Stimulated activated naive CD8-positive, alpha-beta T cell treated with anti-CD3 and anti-CD28 coated beads, Interleukin-15, Interleukin-2, amounts not matched to agents 100 ng/mL and 50 ng/mL, for 24 hours (primary cell): ENCODE data around the gene ARHGAP33.
A peak's percentile ranks its signal among the peaks of the same experiment; 100 is the strongest.

ENCODE experiments used
- H3K27ac Mint-ChIP-seq: one replicate; pipeline ENCODE4 v1.8.0; 2021; ENCODE audit warnings: mild to moderate bottlenecking, mixed read lengths
- H3K27me3 Mint-ChIP-seq: one replicate; pipeline ENCODE4 v1.8.0; 2021; ENCODE audit warnings: mixed read lengths
- H3K36me3 Mint-ChIP-seq: one replicate; pipeline ENCODE4 v1.8.0; 2021; ENCODE audit warnings: low read depth, mixed read lengths
- H3K4me1 Mint-ChIP-seq: one replicate; pipeline ENCODE4 v1.8.0; 2021; ENCODE audit warnings: low read depth, mixed read lengths
- H3K4me3 Mint-ChIP-seq: one replicate; pipeline ENCODE4 v1.8.0; 2021; ENCODE audit warnings: mild to moderate bottlenecking, mixed read lengths
- H3K9me3 Mint-ChIP-seq: one replicate; pipeline ENCODE4 v1.8.0; 2021; ENCODE audit warnings: mixed read lengths

Gene ARHGAP33, protein sequence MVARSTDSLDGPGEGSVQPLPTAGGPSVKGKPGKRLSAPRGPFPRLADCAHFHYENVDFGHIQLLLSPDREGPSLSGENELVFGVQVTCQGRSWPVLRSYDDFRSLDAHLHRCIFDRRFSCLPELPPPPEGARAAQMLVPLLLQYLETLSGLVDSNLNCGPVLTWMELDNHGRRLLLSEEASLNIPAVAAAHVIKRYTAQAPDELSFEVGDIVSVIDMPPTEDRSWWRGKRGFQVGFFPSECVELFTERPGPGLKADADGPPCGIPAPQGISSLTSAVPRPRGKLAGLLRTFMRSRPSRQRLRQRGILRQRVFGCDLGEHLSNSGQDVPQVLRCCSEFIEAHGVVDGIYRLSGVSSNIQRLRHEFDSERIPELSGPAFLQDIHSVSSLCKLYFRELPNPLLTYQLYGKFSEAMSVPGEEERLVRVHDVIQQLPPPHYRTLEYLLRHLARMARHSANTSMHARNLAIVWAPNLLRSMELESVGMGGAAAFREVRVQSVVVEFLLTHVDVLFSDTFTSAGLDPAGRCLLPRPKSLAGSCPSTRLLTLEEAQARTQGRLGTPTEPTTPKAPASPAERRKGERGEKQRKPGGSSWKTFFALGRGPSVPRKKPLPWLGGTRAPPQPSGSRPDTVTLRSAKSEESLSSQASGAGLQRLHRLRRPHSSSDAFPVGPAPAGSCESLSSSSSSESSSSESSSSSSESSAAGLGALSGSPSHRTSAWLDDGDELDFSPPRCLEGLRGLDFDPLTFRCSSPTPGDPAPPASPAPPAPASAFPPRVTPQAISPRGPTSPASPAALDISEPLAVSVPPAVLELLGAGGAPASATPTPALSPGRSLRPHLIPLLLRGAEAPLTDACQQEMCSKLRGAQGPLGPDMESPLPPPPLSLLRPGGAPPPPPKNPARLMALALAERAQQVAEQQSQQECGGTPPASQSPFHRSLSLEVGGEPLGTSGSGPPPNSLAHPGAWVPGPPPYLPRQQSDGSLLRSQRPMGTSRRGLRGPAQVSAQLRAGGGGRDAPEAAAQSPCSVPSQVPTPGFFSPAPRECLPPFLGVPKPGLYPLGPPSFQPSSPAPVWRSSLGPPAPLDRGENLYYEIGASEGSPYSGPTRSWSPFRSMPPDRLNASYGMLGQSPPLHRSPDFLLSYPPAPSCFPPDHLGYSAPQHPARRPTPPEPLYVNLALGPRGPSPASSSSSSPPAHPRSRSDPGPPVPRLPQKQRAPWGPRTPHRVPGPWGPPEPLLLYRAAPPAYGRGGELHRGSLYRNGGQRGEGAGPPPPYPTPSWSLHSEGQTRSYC

DNA sequence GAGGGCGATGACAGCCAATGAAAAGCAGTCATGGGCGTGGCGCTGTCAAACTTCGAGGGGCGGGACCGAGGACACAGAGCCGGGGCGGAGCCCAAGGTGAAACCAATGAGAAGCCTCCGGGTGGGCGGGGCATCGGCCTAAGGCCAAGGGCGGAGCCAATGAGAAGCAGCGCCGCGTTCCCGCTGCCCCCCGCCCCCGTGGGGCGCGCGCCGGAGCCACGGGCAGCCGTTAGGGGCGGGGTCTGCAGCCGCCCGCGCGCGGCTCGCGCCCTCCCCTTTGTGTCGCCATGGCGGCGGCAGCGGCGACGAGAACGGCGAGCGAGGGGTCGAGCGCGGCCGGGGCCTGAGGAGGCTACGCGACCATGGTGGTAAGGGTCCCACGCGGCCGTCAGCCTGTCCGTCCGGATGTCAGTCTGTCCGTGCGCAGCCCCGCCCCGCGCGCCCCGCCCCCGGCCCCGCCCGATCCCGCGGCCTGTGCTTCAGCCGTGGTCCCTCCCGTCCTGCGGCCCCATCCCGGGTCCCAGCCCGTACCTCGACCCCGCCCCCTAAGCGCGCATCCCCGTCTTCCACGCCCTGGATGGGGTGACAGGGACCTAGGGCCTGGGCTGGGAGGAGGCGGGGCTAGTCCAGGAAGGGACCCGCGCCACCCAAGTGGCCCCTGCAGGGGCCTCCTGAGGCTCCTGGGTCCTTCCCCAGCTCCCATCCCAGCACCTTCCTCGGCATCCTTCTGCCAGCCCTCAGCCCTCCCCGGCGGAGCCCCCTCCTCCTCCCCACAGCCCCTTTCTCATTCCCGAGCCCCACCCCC lies at the start of gene ARHGAP33:
Gene ARHGAP33 (plus strand): TSS at position 267 of the 804 bp plus-strand sequence. CDS start 95 bp downstream, at position 362.
- no peaks in the 10 kb centered on the region for H3K9me3 Mint-ChIP-seq
- no peak within 1 kb of the TSS for H3K27ac Mint-ChIP-seq
- no peaks in the 10 kb centered on the region for H3K27me3 Mint-ChIP-seq
- H3K4me1 Mint-ChIP-seq: peaks cover 15% of the 10 kb centered on the region
- H3K4me3 Mint-ChIP-seq: peak within 1 kb of the TSS; percentile 79
- H3K36me3 Mint-ChIP-seq: no peaks in the 10 kb centered on the region

DNA sequence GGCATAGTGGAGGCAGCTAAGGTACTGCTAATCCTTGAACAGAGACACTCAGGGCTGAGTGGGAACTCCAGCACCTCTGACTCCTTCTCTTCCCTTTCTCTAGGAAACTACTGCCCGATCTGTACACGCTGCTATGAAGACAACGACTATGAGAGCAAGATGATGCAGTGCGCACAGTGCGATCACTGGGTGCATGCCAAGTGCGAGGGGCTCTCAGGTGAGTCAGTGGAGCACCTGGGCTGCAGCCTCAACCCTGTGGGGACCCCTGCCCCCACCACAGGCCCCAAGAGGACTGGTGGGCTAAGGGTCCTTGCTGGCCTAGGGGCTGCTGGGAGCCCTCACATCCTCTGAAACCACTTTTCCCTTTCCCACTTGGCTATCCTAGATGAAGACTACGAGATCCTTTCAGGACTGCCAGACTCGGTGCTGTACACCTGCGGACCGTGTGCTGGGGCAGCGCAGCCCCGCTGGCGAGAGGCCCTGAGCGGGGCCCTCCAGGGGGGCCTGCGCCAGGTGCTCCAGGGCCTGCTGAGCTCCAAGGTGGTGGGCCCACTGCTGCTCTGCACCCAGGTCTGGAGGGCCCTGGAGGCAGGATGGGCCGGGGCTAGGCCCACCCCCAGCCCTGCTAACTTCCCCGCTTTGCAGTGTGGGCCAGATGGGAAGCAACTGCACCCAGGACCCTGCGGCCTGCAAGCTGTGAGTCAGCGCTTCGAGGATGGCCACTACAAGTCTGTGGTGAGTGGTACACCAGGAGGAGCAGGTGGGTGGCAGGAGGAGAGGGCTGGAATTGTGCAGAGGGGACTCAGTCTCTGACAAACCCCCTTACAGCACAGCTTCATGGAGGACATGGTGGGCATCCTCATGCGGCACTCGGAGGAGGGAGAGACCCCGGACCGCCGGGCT lies 48.1 kb upstream of the ARHGAP33 start:
- peaks cover 85% of the 10 kb centered on the region for H3K36me3 Mint-ChIP-seq
- H3K27ac Mint-ChIP-seq: no peak overlapping the region
- H3K4me1 Mint-ChIP-seq: peaks cover 5% of the 10 kb centered on the region
- H3K4me3 Mint-ChIP-seq: no peak overlapping the region
- H3K9me3 Mint-ChIP-seq: no peaks in the 10 kb centered on the region
- H3K27me3 Mint-ChIP-seq: no peaks in the 10 kb centered on the region

DNA sequence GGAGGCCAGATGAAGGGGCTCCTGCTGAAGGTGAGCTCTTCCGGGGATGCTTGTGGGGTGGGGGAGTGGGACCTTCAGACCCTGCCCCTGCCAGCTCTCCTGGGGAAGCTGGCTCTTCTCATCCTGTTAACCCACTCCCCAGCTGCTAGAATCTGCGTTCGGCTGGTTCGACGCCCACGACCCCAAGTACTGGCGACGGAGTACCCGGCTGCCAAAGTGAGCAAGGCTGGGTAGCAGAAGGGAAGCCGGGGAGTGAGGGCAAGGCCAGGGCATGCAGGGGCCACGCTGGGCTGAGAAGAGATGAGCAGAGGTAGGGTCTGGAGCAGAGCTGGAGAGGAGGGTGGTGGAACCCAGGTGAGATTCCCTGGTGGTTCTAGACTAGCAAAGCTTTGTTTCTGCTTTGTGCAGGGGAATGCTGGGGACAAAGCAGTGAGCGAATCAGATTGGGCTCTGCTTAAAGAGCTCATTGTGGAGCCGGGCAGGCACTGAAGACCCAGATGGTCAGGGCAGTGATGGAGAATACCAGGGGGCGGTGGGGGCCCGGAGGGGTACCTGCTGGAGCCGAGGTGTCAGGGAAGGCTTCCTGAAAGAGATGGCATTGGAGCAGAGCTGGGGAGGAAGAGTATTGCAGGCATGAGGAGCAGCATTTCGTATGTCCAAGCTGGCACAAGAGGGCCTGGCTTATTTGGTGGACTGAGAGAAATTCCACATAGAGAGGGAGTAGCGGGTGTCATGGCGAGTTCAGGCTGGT lies 47.2 kb upstream of the ARHGAP33 start:
- peaks cover 77% of the 10 kb centered on the region for H3K36me3 Mint-ChIP-seq
- no peak overlapping the region for H3K27ac Mint-ChIP-seq
- H3K9me3 Mint-ChIP-seq: no peaks in the 10 kb centered on the region
- no peak overlapping the region for H3K4me3 Mint-ChIP-seq
- peaks cover 4% of the 10 kb centered on the region for H3K4me1 Mint-ChIP-seq
- no peaks in the 10 kb centered on the region for H3K27me3 Mint-ChIP-seq

GRCh38 chr19:35729021-35729420 lies 46.3 kb upstream of the ARHGAP33 start:
- no peak overlapping the region for H3K4me3 Mint-ChIP-seq
- no peaks in the 10 kb centered on the region for H3K27me3 Mint-ChIP-seq
- H3K36me3 Mint-ChIP-seq: peaks cover 72% of the 10 kb centered on the region
- H3K27ac Mint-ChIP-seq: no peak overlapping the region
- no peaks in the 10 kb centered on the region for H3K4me1 Mint-ChIP-seq
- no peaks in the 10 kb centered on the region for H3K9me3 Mint-ChIP-seq

DNA sequence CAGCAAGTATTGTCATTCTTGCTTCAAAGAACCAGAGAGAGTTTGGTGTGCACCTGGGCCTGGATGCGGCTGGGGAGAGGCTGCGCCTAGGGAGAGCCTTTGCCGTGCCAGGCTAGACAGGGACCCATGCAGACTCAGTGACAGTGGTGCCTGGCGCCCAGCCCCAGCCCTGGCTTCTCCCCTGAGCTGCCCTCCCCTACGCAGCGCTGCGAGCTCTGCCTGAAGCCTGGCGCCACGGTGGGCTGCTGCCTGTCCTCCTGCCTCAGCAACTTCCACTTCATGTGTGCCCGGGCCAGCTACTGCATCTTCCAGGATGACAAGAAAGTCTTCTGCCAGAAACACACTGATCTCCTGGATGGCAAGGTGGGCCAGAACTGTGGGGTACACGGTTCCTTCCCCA lies 45.6 kb upstream of the ARHGAP33 start:
- peaks cover 72% of the 10 kb centered on the region for H3K36me3 Mint-ChIP-seq
- H3K27me3 Mint-ChIP-seq: no peaks in the 10 kb centered on the region
- no peaks in the 10 kb centered on the region for H3K4me1 Mint-ChIP-seq
- H3K9me3 Mint-ChIP-seq: no peaks in the 10 kb centered on the region
- H3K4me3 Mint-ChIP-seq: no peak overlapping the region
- H3K27ac Mint-ChIP-seq: peak overlapping the region; percentile 70

DNA sequence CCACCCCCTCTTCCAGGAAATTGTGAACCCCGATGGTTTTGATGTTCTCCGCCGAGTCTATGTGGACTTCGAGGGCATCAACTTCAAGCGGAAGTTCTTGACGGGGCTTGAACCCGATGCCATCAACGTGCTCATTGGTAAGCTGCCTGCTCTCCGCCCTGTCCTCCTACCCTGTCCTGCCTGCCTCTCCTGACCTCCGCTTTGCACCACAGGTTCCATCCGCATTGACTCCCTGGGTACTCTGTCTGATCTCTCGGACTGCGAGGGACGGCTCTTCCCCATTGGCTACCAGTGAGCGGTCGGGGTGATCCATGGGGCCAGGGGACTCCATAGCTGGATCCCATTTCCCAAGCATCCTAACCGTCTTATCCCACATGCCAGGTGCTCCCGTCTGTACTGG lies 45.0 kb upstream of the ARHGAP33 start:
- peaks cover 71% of the 10 kb centered on the region for H3K36me3 Mint-ChIP-seq
- H3K27ac Mint-ChIP-seq: no peak overlapping the region

DNA sequence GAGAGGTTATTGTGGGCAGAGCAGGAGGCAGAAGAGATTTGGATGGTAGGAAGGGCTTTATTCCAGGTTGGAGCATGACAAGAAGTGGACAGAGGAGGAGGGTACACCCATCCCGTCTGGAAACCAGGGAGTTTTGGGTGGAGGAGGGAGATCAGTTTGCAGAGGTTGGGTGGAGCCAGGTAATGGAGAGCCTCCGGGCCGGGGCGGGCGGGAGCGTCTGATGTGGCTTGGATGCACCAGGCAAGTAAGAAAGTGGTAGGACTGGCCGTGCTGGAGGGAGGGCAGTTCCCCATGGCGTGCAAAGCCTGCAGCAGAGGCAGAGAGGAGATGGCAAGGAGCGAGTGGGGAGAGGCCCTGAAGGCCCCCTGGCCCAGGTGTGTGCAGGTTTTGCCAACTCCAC lies 44.0 kb upstream of the ARHGAP33 start:
- H3K36me3 Mint-ChIP-seq: peaks cover 68% of the 10 kb centered on the region
- no peaks in the 10 kb centered on the region for H3K9me3 Mint-ChIP-seq
- H3K4me3 Mint-ChIP-seq: no peak overlapping the region
- H3K27me3 Mint-ChIP-seq: no peaks in the 10 kb centered on the region
- no peak overlapping the region for H3K27ac Mint-ChIP-seq
- peaks cover 5% of the 10 kb centered on the region for H3K4me1 Mint-ChIP-seq

More for the DNA sequence above, 45.0 kb upstream of the ARHGAP33 start:
- Mint-ChIP-seq H3K27me3 (no peaks in the 10 kb centered on the region), H3K4me3 (no peak overlapping the region), H3K4me1 (no peaks in the 10 kb centered on the region), H3K9me3 (no peaks in the 10 kb centered on the region)

DNA sequence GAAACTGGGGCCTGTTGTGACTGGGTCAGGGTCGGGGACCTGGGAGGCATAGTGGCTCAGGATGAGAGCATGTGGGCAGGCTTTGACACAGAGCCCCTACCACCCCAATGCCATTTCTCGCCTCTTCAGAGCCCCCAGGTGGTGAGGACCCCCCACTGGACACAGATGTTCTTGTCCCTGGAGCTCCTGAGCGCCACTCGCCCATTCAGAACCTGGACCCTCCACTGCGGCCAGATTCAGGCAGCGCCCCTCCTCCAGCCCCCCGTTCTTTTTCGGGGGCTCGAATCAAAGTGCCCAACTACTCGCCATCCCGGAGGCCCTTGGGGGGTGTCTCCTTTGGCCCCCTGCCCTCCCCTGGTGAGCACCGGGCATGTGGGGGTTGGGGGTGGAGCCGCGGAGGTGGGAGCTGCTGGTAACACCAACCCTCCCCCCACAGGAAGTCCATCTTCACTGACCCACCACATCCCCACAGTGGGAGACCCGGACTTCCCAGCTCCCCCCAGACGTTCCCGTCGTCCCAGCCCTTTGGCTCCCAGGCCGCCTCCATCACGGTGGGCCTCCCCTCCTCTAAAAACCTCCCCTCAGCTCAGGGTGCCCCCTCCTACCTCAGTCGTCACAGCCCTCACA lies 43.5 kb upstream of the ARHGAP33 start:
- Mint-ChIP-seq H3K9me3 (no peaks in the 10 kb centered on the region), H3K4me1 (peaks cover 8% of the 10 kb centered on the region), H3K36me3 (peaks cover 69% of the 10 kb centered on the region), H3K27me3 (no peaks in the 10 kb centered on the region), H3K4me3 (no peak overlapping the region), H3K27ac (no peak overlapping the region)

- no peak overlapping the region for H3K27ac Mint-ChIP-seq
- H3K4me1 Mint-ChIP-seq: peaks cover 13% of the 10 kb centered on the region
- H3K9me3 Mint-ChIP-seq: no peaks in the 10 kb centered on the region
- H3K4me3 Mint-ChIP-seq: no peak overlapping the region
- no peaks in the 10 kb centered on the region for H3K27me3 Mint-ChIP-seq
- peaks cover 70% of the 10 kb centered on the region for H3K36me3 Mint-ChIP-seq
Measured at GRCh38 chr19:35732540-35733179, 42.7 kb upstream of the ARHGAP33 start.

DNA sequence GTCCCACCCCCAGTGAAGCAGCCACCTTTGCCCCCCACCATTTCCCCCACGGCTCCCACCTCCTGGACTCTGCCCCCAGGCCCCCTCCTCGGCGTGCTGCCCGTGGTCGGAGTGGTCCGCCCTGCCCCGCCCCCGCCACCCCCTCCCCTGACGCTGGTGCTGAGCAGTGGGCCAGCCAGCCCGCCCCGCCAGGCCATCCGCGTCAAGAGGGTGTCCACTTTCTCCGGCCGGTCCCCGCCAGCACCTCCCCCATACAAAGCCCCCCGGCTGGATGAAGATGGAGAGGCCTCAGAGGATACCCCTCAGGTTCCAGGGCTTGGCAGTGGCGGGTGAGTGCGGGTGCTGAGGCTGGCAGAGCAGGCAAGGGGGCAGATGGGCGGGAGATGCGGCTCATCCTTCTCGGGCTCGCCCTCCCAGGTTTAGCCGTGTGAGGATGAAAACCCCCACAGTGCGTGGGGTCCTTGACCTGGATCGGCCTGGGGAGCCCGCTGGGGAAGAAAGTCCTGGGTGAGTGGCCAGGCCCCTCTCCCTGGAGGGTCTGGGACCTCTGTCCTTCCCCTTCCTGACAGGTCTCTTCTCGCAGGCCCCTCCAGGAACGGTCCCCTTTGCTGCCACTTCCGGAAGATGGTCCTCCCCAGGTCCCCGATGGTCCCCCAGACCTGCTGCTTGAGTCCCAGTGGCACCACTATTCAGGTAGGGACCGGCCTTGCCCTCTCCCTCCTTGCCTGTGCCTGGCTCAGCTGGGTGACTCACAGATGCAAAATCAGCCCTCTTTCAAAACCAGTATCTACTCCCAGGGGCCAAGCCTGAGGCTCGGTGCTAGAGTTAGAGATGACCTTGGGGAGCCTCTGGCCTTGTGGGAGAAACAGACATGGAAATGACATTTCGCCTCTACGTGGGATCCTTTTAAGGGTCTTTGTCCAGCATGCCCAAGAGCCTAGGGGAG lies 41.9 kb upstream of the ARHGAP33 start:
- Mint-ChIP-seq H3K4me3 (no peak overlapping the region), H3K4me1 (peaks cover 14% of the 10 kb centered on the region), H3K27ac (peak overlapping the region; percentile 21), H3K27me3 (no peaks in the 10 kb centered on the region), H3K9me3 (no peaks in the 10 kb centered on the region), H3K36me3 (peaks cover 62% of the 10 kb centered on the region)

- no peak overlapping the region for H3K4me3 Mint-ChIP-seq
- no peaks in the 10 kb centered on the region for H3K27me3 Mint-ChIP-seq
- H3K9me3 Mint-ChIP-seq: no peaks in the 10 kb centered on the region
- peak overlapping the region; percentile 21 for H3K27ac Mint-ChIP-seq
- peaks cover 14% of the 10 kb centered on the region for H3K4me1 Mint-ChIP-seq
- H3K36me3 Mint-ChIP-seq: peaks cover 60% of the 10 kb centered on the region
Measured at GRCh38 chr19:35734273-35734672, 41.1 kb upstream of the ARHGAP33 start.
